Fibroblast of lung (primary cell): ENCODE results near the gene CAMK1D. TPM values are rescaled to one million over a fixed set of nuclear protein-coding genes. Genes with fewer than 3 reads are reported as not detected.
A peak's percentile ranks its signal among the peaks of the same experiment; 100 is the strongest.

Source experiments
- DNase-seq, 2 donors: peaks; one replicate each; pipeline versions ENCODE4 v3.0.0 to v3.0.0-alpha.2; 2010; ENCODE audit warnings: low read depth in 2 of 2
- H2AFZ ChIP-seq: 2 replicates; pipeline ENCODE4 v1.5.1; 2012; ENCODE audit warnings: low read length, control low read depth, inconsistent platforms
- H3K27ac ChIP-seq: 2 replicates; pipeline ENCODE4 v1.5.1; 2011; ENCODE audit warnings: low read length, control low read depth; ENCODE audit not compliant: insufficient read depth
- H3K27me3 ChIP-seq: 2 replicates; pipeline ENCODE4 v1.5.1; 2011; ENCODE audit warnings: mild to moderate bottlenecking, low read length; ENCODE audit not compliant: control insufficient read depth, insufficient read depth
- H3K36me3 ChIP-seq: 2 replicates; pipeline ENCODE4 v1.5.1; 2011; ENCODE audit warnings: low read length; ENCODE audit not compliant: control insufficient read depth, insufficient read depth
- H3K4me1 ChIP-seq: 2 replicates; pipeline ENCODE4 v1.5.1; 2011; ENCODE audit warnings: low read length; ENCODE audit not compliant: control insufficient read depth, insufficient read depth; ENCODE audit errors: extremely low read depth
- H3K4me2 ChIP-seq: 2 replicates; pipeline ENCODE4 v1.5.1; 2011; ENCODE audit warnings: low read length, control low read depth; ENCODE audit not compliant: insufficient read depth; ENCODE audit errors: extremely low read depth
- H3K4me3 ChIP-seq, 4 experiments: fragments of 200-600 bp in 1 of 4; sonication (generic) in 1 of 4; replicated peaks in 1 of 4; 2 replicates each; pipeline ENCODE4 v1.5.1; 2011 to 2016; ENCODE audit warnings: low read length in 4 of 4, low read depth in 3 of 4, mild to moderate bottlenecking in 3 of 4, control low read depth in 2 of 4, inconsistent platforms in 1 of 4, mixed read lengths in 1 of 4; ENCODE audit not compliant: insufficient read depth in 1 of 4; ENCODE audit errors: control extremely low read depth in 1 of 4
- H3K79me2 ChIP-seq: 2 replicates; pipeline ENCODE4 v1.5.1; 2012; ENCODE audit warnings: mild to moderate bottlenecking, low read length, inconsistent platforms; ENCODE audit not compliant: control insufficient read depth, insufficient read depth
- H3K9ac ChIP-seq: 2 replicates; pipeline ENCODE4 v1.5.1; 2011; ENCODE audit warnings: mild to moderate bottlenecking, low read length, control low read depth; ENCODE audit not compliant: insufficient read depth
- H3K9me3 ChIP-seq: 2 replicates; pipeline ENCODE4 v1.5.1; 2012; ENCODE audit warnings: low read depth, low read length; ENCODE audit not compliant: control insufficient read depth, insufficient read depth
- H4K20me1 ChIP-seq: 2 replicates; pipeline ENCODE4 v1.5.1; 2011; ENCODE audit warnings: low read length; ENCODE audit not compliant: control insufficient read depth, insufficient read depth; ENCODE audit errors: extremely low read depth
- CTCF ChIP-seq, 2 donors: IDR thresholded peaks in 1 of 2; conservative IDR thresholded peaks in 1 of 2; 1 replicate in 1 of 2; 2 replicates in 1 of 2; pipeline ENCODE4 v1.5.1; 2011 to 2012; ENCODE audit warnings: low read length in 2 of 2, control low read depth in 1 of 2, inconsistent platforms in 1 of 2, low read depth in 1 of 2, mild to moderate bottlenecking in 1 of 2
- EZH2 ChIP-seq: IDR thresholded peaks from 2 replicates; pipeline ENCODE4 v1.5.1; 2012; ENCODE audit warnings: low read length, control low read depth, mild to moderate bottlenecking; ENCODE audit errors: missing control alignments
- polyA plus RNA-seq, 2 donors: library from polyadenylated mRNA; depleted of rRNA in 1 of 2; stranded (reverse) in 1 of 2; unstranded in 1 of 2; fragments of >200 nt; gene quantifications; 2 replicates each; pipeline ENCODE4 v1.2.1, GENCODE V29; 2011 to 2012; ENCODE audit warnings: missing spikeins in 1 of 2
- total RNA-seq: library from RNA; depleted of rRNA; stranded (reverse); fragments of >200 nt; gene quantifications from 2 replicates; pipeline ENCODE4 v1.2.1, GENCODE V29; 2014

The CAMK1D gene
- total and polyA plus RNA-seq, 2 donors (not counting 1 experiment from before 2014, with no cell fraction given), result 2.3 TPM

GRCh38 chr10:12783293-12783692 is 433.9 kb downstream of the CAMK1D start:
- H3K9me3 ChIP-seq, result no peaks in the 10 kb centered on the region
- H3K27ac ChIP-seq, result no peak overlapping the region
- DNase-seq, result peak in 1 of 2 donors; percentile 38
- no peaks in the 10 kb centered on the region for H3K4me1 ChIP-seq
- H3K4me2 ChIP-seq, result no peak overlapping the region
- TF ChIP-seq CTCF (conservative IDR thresholded peaks at IDR 0.05 in 1 of 2, IDR thresholded peaks at IDR 0.05 in 1 of 2; ENCODE audit: low read depth in 1 of 2, low read length in 2 of 2), result no peak
- no peak for TF ChIP-seq EZH2
- H3K4me3 ChIP-seq, result no peak overlapping the region
- no peak overlapping the region for H2AFZ ChIP-seq
- no peaks in the 10 kb centered on the region for H3K79me2 ChIP-seq
- no peaks in the 10 kb centered on the region for H3K36me3 ChIP-seq
- no peak overlapping the region for H3K9ac ChIP-seq
- no peaks in the 10 kb centered on the region for H4K20me1 ChIP-seq
- no peaks in the 10 kb centered on the region for H3K27me3 ChIP-seq

GRCh38 chr10:12784646-12785045 is 435.3 kb downstream of the CAMK1D start:
- no peaks in the 10 kb centered on the region for H3K36me3 ChIP-seq
- H3K4me1 ChIP-seq, result no peaks in the 10 kb centered on the region
- no peaks in the 10 kb centered on the region for H3K9me3 ChIP-seq
- no peak overlapping the region for H3K4me2 ChIP-seq
- H3K79me2 ChIP-seq, result no peaks in the 10 kb centered on the region
- no peak overlapping the region for H3K9ac ChIP-seq
- no peak overlapping the region for H3K4me3 ChIP-seq
- DNase-seq, result peak in 1 of 2 donors; percentile 68
- no peak overlapping the region for H2AFZ ChIP-seq
- TF ChIP-seq CTCF (conservative IDR thresholded peaks at IDR 0.05 in 1 of 2, IDR thresholded peaks at IDR 0.05 in 1 of 2; ENCODE audit: low read depth in 1 of 2, low read length in 2 of 2) (no peak), EZH2 (no peak)
- H3K27ac ChIP-seq, result no peak overlapping the region
- no peaks in the 10 kb centered on the region for H3K27me3 ChIP-seq
- no peaks in the 10 kb centered on the region for H4K20me1 ChIP-seq

- no peaks in the 10 kb centered on the region for H3K9me3 ChIP-seq
- no peak overlapping the region for H3K27ac ChIP-seq
- no peaks in the 10 kb centered on the region for H3K4me1 ChIP-seq
- no peak overlapping the region for H3K4me3 ChIP-seq
- no peaks in the 10 kb centered on the region for H3K79me2 ChIP-seq
- H3K9ac ChIP-seq, result no peak overlapping the region
- H3K4me2 ChIP-seq, result no peak overlapping the region
- H2AFZ ChIP-seq, result no peak overlapping the region
- no peaks in the 10 kb centered on the region for H3K27me3 ChIP-seq
- TF ChIP-seq CTCF (conservative IDR thresholded peaks at IDR 0.05 in 1 of 2, IDR thresholded peaks at IDR 0.05 in 1 of 2; ENCODE audit: low read depth in 1 of 2, low read length in 2 of 2) (no peak), EZH2 (no peak)
- DNase-seq, result no peak
- no peaks in the 10 kb centered on the region for H4K20me1 ChIP-seq
- H3K36me3 ChIP-seq, result no peaks in the 10 kb centered on the region
Measured at GRCh38 chr10:12785415-12785831, 436.1 kb downstream of the CAMK1D start.
